IPS-18a (cell line): ENCODE data around the gene CA10.

Source experiments
- H3K27ac ChIP-seq: one replicate; pipeline ENCODE4 v1.5.1; 2013; ENCODE audit warnings: low read length
- H3K27me3 ChIP-seq: one replicate; pipeline ENCODE4 v1.6.1; 2013; ENCODE audit warnings: mild to moderate bottlenecking, low read length; ENCODE audit not compliant: control insufficient read depth, insufficient read depth
- H3K36me3 ChIP-seq: one replicate; pipeline ENCODE4 v1.6.1; 2013; ENCODE audit warnings: low read depth, low read length; ENCODE audit not compliant: control insufficient read depth
- H3K4me1 ChIP-seq: one replicate; pipeline ENCODE4 v1.6.1; 2013; ENCODE audit warnings: low read depth, low read length; ENCODE audit not compliant: control insufficient read depth
- H3K4me3 ChIP-seq: one replicate; pipeline ENCODE4 v1.5.1; 2013; ENCODE audit warnings: low read length
- H3K9ac ChIP-seq: one replicate; pipeline ENCODE4 v1.6.1; 2013; ENCODE audit warnings: mild to moderate bottlenecking, low read length, moderate library complexity
- H3K9me3 ChIP-seq: one replicate; pipeline ENCODE4 v1.6.1; 2013; ENCODE audit warnings: low read depth, low read length; ENCODE audit not compliant: control insufficient read depth

The CA10 gene

GRCh38 chr17:51595826-51596398, 562.6 kb downstream of the CA10 start:
- H3K4me3 ChIP-seq = no peak overlapping the region
- no peak overlapping the region for H3K27ac ChIP-seq
- H3K4me1 ChIP-seq = peaks cover 23% of the 10 kb centered on the region
- H3K27me3 ChIP-seq = no peaks in the 10 kb centered on the region
- H3K36me3 ChIP-seq = no peaks in the 10 kb centered on the region
- no peak overlapping the region for H3K9ac ChIP-seq
- no peaks in the 10 kb centered on the region for H3K9me3 ChIP-seq

- H3K9ac ChIP-seq = no peak overlapping the region
- H3K27me3 ChIP-seq = no peaks in the 10 kb centered on the region
- H3K4me3 ChIP-seq = no peak overlapping the region
- H3K4me1 ChIP-seq = no peaks in the 10 kb centered on the region
- peaks cover 8% of the 10 kb centered on the region for H3K9me3 ChIP-seq
- H3K36me3 ChIP-seq = no peaks in the 10 kb centered on the region
- no peak overlapping the region for H3K27ac ChIP-seq
Measured at GRCh38 chr17:51590071-51590656, 568.4 kb downstream of the CA10 start.

DNA sequence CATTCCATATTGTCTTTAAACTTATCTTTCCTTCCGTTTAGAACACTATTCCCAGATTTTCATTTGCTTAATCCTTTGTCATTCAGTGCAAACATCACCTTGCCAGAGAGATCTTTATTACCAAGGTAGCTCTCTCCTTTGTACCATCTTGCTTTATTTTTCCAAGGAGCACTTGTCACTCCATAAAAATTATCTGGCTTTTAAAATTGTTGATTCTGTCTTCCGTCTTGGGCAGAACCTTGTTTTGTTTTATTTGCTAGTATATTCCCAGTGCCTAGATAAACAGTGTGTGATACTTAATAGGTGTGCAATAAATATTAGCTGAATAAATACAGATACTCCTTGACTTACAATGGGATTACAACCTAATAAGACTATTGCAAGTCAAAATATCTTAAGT, 570.5 kb downstream of the CA10 start:
- Histone ChIP-seq H3K36me3 (no peaks in the 10 kb centered on the region), H3K9me3 (peaks cover 8% of the 10 kb centered on the region), H3K27me3 (no peaks in the 10 kb centered on the region), H3K9ac (no peak overlapping the region), H3K27ac (no peak overlapping the region), H3K4me1 (no peaks in the 10 kb centered on the region), H3K4me3 (no peak overlapping the region)

DNA sequence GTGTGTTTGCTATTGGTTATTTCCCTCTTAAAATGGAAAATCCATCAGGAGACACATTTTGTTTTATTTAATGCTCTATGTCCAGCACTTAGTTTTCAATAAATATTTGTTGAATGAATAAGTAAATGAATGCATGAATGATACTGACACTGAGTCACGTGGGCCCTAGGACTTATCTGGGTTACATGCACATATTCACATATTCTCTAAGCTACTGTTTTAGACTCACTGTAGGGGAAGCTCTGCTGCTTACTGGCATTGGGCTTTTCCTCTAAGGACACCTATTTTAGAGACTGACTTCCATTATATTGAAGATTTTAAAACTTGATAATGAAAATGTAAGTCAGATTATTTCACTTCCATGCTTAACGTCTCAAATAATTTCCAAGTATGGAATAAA, 571.0 kb downstream of the CA10 start:
- no peak overlapping the region for H3K4me3 ChIP-seq
- peaks cover 8% of the 10 kb centered on the region for H3K9me3 ChIP-seq
- no peaks in the 10 kb centered on the region for H3K27me3 ChIP-seq
- H3K4me1 ChIP-seq = no peaks in the 10 kb centered on the region
- H3K27ac ChIP-seq = no peak overlapping the region
- H3K9ac ChIP-seq = no peak overlapping the region
- no peaks in the 10 kb centered on the region for H3K36me3 ChIP-seq

DNA sequence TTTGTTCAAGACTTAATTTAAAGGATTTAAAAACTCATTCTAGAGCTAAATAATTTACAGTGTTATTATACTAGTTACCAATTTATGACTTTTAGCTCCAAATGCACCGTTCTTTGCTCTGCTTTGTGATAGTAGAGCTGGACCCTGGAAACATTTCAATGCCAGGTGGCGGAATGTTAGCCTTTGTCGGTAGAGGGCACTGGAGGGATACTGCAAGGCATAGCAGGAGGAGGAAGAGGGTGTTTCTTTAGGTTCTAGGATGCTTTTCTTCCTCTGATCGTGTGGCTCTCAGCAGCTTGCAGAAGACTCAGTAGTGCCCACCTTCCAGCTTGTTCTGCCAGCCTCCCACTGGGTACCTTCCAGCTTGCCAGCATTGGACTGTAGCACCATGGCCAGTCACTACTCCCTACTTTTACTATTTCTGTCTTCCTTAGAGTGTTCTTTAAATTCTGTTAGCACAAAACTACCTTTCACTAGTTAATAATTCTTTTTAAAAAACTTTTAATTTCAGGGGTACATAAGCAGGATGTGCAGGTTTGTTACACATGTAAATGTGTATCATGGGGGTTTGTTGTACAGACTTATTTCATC, 572.9 kb downstream of the CA10 start:
- H3K27ac ChIP-seq = no peak overlapping the region
- H3K9me3 ChIP-seq = peaks cover 8% of the 10 kb centered on the region
- no peaks in the 10 kb centered on the region for H3K27me3 ChIP-seq
- H3K4me3 ChIP-seq = no peak overlapping the region
- H3K4me1 ChIP-seq = no peaks in the 10 kb centered on the region
- H3K36me3 ChIP-seq = no peaks in the 10 kb centered on the region
- H3K9ac ChIP-seq = no peak overlapping the region

DNA sequence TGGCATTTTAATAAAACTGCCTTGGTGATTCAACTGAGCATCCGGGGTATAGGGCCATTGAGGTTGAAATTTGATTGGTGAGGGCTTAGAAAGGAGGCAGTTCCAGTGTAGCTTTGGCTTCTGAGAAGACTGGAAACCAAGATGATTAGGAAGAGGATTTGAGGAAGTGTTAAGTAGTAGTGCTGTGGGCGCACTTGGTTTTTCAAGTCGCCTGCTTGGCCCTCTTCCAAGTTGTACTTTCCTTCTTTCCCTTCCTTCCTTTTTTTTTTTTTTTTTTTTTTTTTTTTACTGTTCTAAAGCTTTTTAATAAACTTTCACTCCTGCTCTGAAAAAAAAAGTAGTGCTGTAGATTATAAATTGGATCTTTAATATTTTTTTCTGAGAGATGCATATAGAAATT, 577.6 kb downstream of the CA10 start:
- no peak overlapping the region for H3K9ac ChIP-seq
- H3K9me3 ChIP-seq = no peaks in the 10 kb centered on the region
- H3K27ac ChIP-seq = no peak overlapping the region
- no peaks in the 10 kb centered on the region for H3K36me3 ChIP-seq
- no peak overlapping the region for H3K4me3 ChIP-seq
- H3K27me3 ChIP-seq = no peaks in the 10 kb centered on the region
- H3K4me1 ChIP-seq = no peaks in the 10 kb centered on the region
